A673 (cell line): ENCODE results near the gene LRBA. TPM values are rescaled to one million over a fixed set of nuclear protein-coding genes. Genes with fewer than 3 reads are reported as not detected.

Experiments used
- BruUV-seq: library from RNA; stranded (reverse); fragments of 400-500 nt; replicated peaks from 2 replicates; lab custom pipeline; 2021; lab: Mats Ljungman, UMichigan
- CTCF ChIA-PET: fragments of 300-600 bp; sonication (Branson Sonifier 250); formaldehyde crosslinking; loops from one replicate; lab custom pipeline; 2022; ENCODE audit warnings: antibody characterized with exemption; lab: Charles Lee
- POLR2A ChIA-PET: fragments of 300-600 bp; sonication (Branson Sonifier 250); formaldehyde crosslinking; loops from one replicate; lab custom pipeline; 2022; ENCODE audit warnings: antibody characterized with exemption; ENCODE audit not compliant: low non-redundant PET; lab: Charles Lee
- DNase-seq: peaks from one replicate; pipeline ENCODE4 v3.0.0-alpha.2; 2015; ENCODE audit warnings: low spot score
- H3K27ac ChIP-seq: fragments of 200-600 bp; sonication (generic); 2 replicates; pipeline ENCODE4 v1.5.1; 2016; ENCODE audit warnings: mixed run types, low read depth, mild to moderate bottlenecking, mixed read lengths, antibody characterized with exemption, low read length; ENCODE audit not compliant: poor library complexity, severe bottlenecking
- H3K27me3 ChIP-seq: fragments of 200-600 bp; sonication (generic); replicated peaks from 2 replicates; pipeline ENCODE4 v1.6.1; 2017; ENCODE audit warnings: mixed run types, low read depth, mild to moderate bottlenecking, mixed read lengths, antibody characterized with exemption, low read length; ENCODE audit not compliant: insufficient read depth, poor library complexity
- H3K36me3 ChIP-seq: fragments of 200-600 bp; sonication (generic); 2 replicates; pipeline ENCODE4 v1.6.1; 2016; ENCODE audit warnings: mixed run types, mild to moderate bottlenecking, mixed read lengths, antibody characterized with exemption, low read length; ENCODE audit not compliant: insufficient read depth, poor library complexity, severe bottlenecking
- H3K4me1 ChIP-seq: fragments of 200-600 bp; sonication (generic); 2 replicates; pipeline ENCODE4 v1.6.1; 2017; ENCODE audit warnings: mixed run types, mild to moderate bottlenecking, mixed read lengths, antibody characterized with exemption, low read length; ENCODE audit not compliant: insufficient read depth, poor library complexity, severe bottlenecking
- H3K4me3 ChIP-seq: fragments of 200-600 bp; sonication (generic); 2 replicates; pipeline ENCODE4 v1.5.1; 2016; ENCODE audit warnings: low read depth, mixed run types, mild to moderate bottlenecking, mixed read lengths, low read length; ENCODE audit not compliant: poor library complexity, severe bottlenecking
- H3K9me3 ChIP-seq: fragments of 200-600 bp; sonication (generic); 2 replicates; pipeline ENCODE4 v1.6.1; 2016; ENCODE audit warnings: mixed run types, low read depth, mild to moderate bottlenecking, mixed read lengths, antibody characterized with exemption, low read length; ENCODE audit not compliant: poor library complexity, severe bottlenecking
- EZH2 ChIP-seq: fragments of 200-600 bp; sonication (generic); IDR thresholded peaks from 2 replicates; pipeline ENCODE4 v1.6.1; 2017; ENCODE audit warnings: borderline replicate concordance, low read depth, mild to moderate bottlenecking, mixed read lengths, antibody characterized with exemption, low read length; ENCODE audit not compliant: poor library complexity, severe bottlenecking
- intact Hi-C: fragments of 100-400 bp; cut with micrococcal nuclease; formaldehyde crosslinking; loops from one replicate; pipeline ENCODE4 v1.10.0; 2022; ENCODE audit not compliant: unreplicated experiment
- total RNA-seq: library from RNA; stranded (reverse); gene quantifications from 2 replicates; pipeline ENCODE4 v1.2.3, GENCODE V29; 2021
- TF ChIP-seq, protein P1 (sequence below): fragments of 300-800, 200-600 bp; sonication (generic); conservative IDR thresholded peaks from 2 replicates; pipeline ENCODE4 v1.5.1; 2017; ENCODE audit warnings: low read depth, mild to moderate bottlenecking, antibody characterized with exemption, low read length, moderate library complexity, mixed read lengths

LRBA gene
- total RNA-seq, 1 experiment from 2014 or later, result 35.7 TPM

DNA sequence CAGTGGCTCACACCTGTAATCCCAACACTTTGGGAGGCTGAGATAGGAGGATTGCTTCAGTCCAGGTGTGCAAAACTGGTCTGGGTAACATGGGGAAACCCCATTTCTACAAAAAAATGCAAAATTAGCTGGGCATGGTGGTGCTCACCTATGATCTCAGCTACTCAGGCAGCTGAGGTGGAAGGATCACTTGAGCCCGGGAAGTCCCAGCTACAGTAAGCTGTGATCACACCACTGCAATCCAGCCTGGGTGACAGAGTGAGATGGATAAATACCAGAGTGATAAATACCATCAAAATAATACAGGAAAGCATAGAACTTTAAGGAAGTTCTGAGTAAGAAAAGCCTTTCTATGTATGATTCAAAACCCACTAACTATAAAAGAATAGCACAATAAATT is 52.8 kb downstream of the LRBA start:
- H3K9me3 ChIP-seq, result peaks cover 12% of the 10 kb centered on the region
- no TSS peak for BruUV-seq
- no peak overlapping the region for H3K27ac ChIP-seq
- H3K36me3 ChIP-seq, result no peaks in the 10 kb centered on the region
- no peak for TF ChIP-seq EZH2
- TF ChIP-seq, protein P1, sequence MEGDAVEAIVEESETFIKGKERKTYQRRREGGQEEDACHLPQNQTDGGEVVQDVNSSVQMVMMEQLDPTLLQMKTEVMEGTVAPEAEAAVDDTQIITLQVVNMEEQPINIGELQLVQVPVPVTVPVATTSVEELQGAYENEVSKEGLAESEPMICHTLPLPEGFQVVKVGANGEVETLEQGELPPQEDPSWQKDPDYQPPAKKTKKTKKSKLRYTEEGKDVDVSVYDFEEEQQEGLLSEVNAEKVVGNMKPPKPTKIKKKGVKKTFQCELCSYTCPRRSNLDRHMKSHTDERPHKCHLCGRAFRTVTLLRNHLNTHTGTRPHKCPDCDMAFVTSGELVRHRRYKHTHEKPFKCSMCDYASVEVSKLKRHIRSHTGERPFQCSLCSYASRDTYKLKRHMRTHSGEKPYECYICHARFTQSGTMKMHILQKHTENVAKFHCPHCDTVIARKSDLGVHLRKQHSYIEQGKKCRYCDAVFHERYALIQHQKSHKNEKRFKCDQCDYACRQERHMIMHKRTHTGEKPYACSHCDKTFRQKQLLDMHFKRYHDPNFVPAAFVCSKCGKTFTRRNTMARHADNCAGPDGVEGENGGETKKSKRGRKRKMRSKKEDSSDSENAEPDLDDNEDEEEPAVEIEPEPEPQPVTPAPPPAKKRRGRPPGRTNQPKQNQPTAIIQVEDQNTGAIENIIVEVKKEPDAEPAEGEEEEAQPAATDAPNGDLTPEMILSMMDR, result no peak
- DNase-seq, result no peak
- no peaks in the 10 kb centered on the region for H3K27me3 ChIP-seq
- H3K4me3 ChIP-seq, result no peak overlapping the region
- CTCF ChIA-PET, result interaction anchor here (0.6 kb wide), 1 partner anchor 44 kb away, joined by 3 read pairs; no protein-coding TSS in a partner anchor
- POLR2A ChIA-PET, result interaction anchor here (0.6 kb wide), 1 partner anchor 39 kb away, joined by 3 read pairs; no protein-coding TSS in a partner anchor
- intact Hi-C loops, result loop anchor here (10.0 kb wide), 1 partner anchor 667 kb away; no protein-coding TSS in a partner anchor
- H3K4me1 ChIP-seq, result no peaks in the 10 kb centered on the region

DNA sequence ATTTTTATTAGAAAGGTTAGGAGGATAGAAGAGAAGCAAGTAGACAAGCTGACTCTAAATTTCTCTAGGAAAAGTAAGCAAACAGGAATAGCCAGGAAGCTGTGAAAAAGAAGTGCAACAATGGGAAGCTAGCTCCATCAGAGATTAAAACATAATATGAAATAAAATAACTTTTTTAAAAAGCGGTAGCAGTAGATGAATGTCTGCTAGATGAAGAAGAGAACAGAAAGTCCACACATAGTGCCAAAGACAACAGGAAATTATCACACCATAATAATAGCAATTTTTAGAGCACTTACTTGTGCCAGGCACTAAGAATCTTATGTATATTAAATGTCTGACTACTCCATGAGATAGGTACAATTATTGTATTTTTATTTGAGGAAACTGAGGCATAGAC is 53.5 kb downstream of the LRBA start:
- H3K27me3 ChIP-seq, result no peaks in the 10 kb centered on the region
- DNase-seq, result no peak
- TF ChIP-seq EZH2, result no peak
- TF ChIP-seq, protein P1, result no peak
- BruUV-seq, result no TSS peak
- H3K4me3 ChIP-seq, result no peak overlapping the region
- CTCF ChIA-PET, result no interaction called here
- POLR2A ChIA-PET, result no interaction called here
- H3K9me3 ChIP-seq, result peaks cover 12% of the 10 kb centered on the region
- H3K27ac ChIP-seq, result no peak overlapping the region
- intact Hi-C loops, result loop anchor here (10.0 kb wide), 1 partner anchor 667 kb away; no protein-coding TSS in a partner anchor
- no peaks in the 10 kb centered on the region for H3K36me3 ChIP-seq
- H3K4me1 ChIP-seq, result no peaks in the 10 kb centered on the region

DNA sequence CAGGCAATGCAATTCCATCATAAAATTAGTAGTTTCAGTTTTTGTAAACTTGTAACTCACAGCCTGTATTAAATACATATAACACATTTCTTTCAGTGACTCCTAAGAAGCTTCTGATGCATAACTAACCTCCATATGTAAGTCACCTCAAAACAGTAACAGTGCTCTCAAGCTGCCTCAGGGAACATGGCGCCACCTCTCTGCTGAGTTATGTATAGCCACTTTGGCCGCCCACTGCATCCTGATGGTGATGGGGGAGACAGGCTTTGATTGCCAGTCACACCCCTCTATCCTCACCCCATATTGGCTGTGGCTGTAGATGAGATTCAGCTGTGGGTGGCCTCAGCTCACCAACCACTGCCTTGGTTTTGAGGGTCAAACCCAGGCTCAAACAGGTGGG is 54.3 kb downstream of the LRBA start:
- TF ChIP-seq, protein P1, result peak; percentile 76
- TF ChIP-seq EZH2, result no peak
- intact Hi-C loops, result loop anchor here (10.0 kb wide), 1 partner anchor 666 kb away; no protein-coding TSS in a partner anchor
- Histone ChIP-seq H3K27me3 (no peaks in the 10 kb centered on the region), H3K4me1 (no peaks in the 10 kb centered on the region), H3K4me3 (no peak overlapping the region), H3K9me3 (peaks cover 12% of the 10 kb centered on the region), H3K36me3 (no peaks in the 10 kb centered on the region), H3K27ac (no peak overlapping the region)
- DNase-seq, result peak; percentile 64
- ChIA-PET CTCF (interaction anchor here (0.5 to 0.6 kb wide), 2 partner anchors 8 to 132 kb away, joined by 3 to 4 read pairs; no protein-coding TSS in a partner anchor), POLR2A (no interaction called here)
- BruUV-seq, result no TSS peak
